Erythroblast (primary cell): ENCODE results near the gene PTGIS.

ENCODE experiments used
- GATA1 ChIP-seq: IDR thresholded peaks from 2 replicates; pipeline ENCODE4 v1.6.1; 2011; ENCODE audit warnings: low read depth, mild to moderate bottlenecking, control low read depth, low read length, moderate library complexity
- POLR2A ChIP-seq: IDR thresholded peaks from 2 replicates; pipeline ENCODE4 v1.6.1; 2011; ENCODE audit warnings: mild to moderate bottlenecking, low read length

- no peak for TF ChIP-seq POLR2A
- no peak for TF ChIP-seq GATA1
Measured at GRCh38 chr20:49581482-49581881, 13.5 kb upstream of the PTGIS start.
